HG02623 (cell line): ENCODE measurements around the gene SEPTIN8.
"Not testable (repeated sequence)": the region's sequence is repeated elsewhere in the genome, so short reads cannot be mapped to it uniquely, and the experiment has no call there.

Source experiments
- ATAC-seq: cut with Tn5 transposase; IDR thresholded peaks from one replicate; pipeline ENCODE4 v1.9.1; 2021; ENCODE audit warnings: moderate library complexity; ENCODE audit not compliant: unreplicated experiment

SEPTIN8 gene

DNA sequence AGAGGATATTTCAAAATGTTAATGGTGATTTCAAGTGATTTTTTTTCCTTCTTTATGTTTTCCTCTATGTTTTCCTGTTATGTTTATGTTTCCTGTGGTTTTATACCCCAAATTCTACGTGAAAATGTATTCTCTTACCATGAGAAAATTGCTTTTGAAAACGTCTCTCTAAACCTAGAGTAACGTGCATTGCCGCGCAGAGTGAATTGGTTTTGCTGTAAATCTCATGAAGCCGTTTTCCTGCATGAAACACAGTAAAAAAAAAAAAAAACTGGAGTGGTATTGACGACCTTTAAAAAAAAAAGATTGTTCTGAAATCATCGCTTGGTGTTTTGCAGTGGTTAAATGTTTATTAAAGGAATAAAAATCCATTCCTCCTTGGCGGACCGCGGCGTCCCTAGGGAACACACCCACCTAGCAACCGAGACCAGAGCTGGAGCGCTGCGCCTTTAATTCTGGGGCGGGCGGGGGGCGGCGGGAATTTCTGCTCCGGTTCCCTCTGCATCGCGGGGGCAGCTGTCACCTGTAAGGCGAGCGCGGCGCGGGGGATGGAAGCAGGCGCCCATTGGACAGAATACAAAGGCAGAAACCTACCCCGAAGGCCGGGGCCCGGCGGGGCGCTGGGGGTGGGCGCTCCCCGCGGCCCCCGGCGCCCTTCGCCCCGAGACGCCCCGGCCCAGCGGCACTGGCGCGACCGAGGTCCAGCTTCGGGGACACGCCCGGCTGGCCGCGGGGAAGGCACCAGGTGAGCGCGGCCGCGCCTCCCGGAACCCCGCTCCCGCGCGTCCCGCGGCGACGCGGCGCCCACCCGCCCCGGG is 36.0 kb upstream of the SEPTIN8 start, which contains the start of gene SOWAHA:
Gene SOWAHA, plus strand, starts transcription at position 522 of the 818 bp plus-strand sequence. CDS start 320 bp downstream, outside the sequence.
- no peak for ATAC-seq

- ATAC-seq: no peak
These were observed 35.2 kb upstream of the SEPTIN8 start for GRCh38 chr5:132812123-132812765.

GRCh38 chr5:132810605-132811004 is 33.6 kb upstream of the SEPTIN8 start:
- no peak for ATAC-seq

GRCh38 chr5:132808866-132809265 is 31.8 kb upstream of the SEPTIN8 start:
- no peak for ATAC-seq

- ATAC-seq: no peak
These were observed 31.4 kb upstream of the SEPTIN8 start for GRCh38 chr5:132808448-132808847.

- ATAC-seq: no peak
These were observed 30.3 kb upstream of the SEPTIN8 start for GRCh38 chr5:132807163-132807838.

- not testable (repeated sequence) for ATAC-seq
These were observed 29.7 kb upstream of the SEPTIN8 start for GRCh38 chr5:132806804-132807162.

GRCh38 chr5:132805872-132806271 is 28.8 kb upstream of the SEPTIN8 start:
- ATAC-seq: not testable (repeated sequence)

DNA sequence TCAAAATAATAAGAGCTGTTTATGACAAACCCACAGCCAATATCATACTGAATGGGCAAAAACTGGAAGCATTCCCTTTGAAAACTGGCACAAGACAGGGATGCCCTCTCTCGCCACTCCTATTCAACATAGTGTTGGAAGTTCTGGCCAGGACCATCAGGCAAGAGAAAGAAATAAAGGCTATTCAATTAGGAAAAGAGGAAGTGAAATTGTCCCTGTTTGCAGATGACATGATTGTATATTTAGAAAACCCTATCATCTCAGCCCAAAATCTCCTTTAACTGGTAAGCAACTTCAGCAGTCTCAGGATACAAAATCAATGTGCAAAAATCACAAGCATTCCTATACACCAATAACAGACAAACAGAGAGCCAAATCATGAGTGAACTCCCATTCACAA is 27.2 kb upstream of the SEPTIN8 start:
- not testable (repeated sequence) for ATAC-seq

GRCh38 chr5:132802685-132803066 is 25.6 kb upstream of the SEPTIN8 start:
- not testable (repeated sequence) for ATAC-seq

DNA sequence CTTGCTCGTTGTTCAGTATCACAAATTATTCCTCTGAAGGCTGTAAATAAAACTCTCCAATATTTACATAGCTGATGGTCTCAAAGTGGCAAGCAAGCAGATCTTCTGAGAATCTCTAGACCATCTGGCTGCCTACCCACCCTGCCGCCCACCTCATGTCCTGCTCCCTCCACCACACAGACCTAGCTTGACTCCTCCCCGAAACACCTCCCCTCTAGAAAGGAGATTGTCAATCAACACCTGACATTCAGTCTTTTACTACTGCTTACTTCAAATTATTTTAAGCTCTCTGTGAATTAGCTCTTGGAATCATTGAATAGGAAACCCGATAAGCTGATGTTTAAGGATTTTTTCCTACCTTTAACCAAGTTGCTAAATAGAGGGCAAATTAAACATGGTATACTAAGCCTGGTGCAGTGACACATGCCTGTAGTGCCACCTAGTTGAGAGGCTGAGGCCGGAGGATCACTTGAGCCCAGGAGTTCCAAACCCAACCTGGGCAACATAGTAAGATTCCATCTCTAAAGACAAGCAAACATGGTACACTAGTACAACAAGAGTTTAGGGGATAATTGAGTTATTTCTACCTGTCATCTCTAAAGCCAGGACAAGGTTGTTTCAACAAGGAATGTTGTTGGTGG is 25.1 kb upstream of the SEPTIN8 start:
- no peak for ATAC-seq

DNA sequence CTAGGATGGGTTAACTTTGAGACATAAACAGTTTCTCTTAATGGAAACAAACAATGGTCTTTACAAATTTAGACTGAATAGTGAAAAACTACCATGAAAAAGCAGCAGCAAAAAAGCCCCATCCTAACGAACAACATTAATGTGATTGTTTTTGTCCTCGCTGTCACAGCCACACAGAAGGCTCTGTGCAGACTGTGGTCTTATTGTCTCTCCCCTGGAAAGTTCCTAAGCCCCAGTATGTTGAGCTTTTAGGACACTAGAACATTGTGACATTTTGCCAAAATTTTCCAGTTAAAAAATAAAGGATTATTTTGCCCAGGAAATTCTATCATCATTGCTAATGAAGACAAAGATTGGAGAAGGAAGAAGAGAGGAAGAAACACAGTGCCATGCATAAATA is 23.5 kb upstream of the SEPTIN8 start:
- no peak for ATAC-seq

GRCh38 chr5:132799392-132799791 is 22.4 kb upstream of the SEPTIN8 start:
- no peak for ATAC-seq

DNA sequence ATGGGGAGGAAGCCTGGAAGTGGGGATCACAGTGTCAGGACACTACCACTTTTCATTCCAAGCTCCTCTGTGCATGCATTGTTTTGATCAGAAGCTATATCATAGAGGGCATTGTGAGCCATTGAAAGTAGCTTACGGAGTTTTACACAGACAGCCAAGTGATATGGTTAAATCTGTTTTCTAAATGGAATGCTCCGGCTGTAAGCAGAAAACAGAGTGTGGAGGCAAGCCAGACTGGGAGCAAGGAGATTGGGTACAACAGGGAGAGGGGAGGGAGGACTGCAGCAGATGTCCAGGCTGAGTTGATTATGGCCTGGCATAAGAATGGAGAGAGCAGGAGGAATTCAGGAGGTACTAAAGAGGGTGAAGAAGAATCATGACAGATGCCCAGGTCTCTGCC is 20.6 kb upstream of the SEPTIN8 start:
- ATAC-seq: no peak

DNA sequence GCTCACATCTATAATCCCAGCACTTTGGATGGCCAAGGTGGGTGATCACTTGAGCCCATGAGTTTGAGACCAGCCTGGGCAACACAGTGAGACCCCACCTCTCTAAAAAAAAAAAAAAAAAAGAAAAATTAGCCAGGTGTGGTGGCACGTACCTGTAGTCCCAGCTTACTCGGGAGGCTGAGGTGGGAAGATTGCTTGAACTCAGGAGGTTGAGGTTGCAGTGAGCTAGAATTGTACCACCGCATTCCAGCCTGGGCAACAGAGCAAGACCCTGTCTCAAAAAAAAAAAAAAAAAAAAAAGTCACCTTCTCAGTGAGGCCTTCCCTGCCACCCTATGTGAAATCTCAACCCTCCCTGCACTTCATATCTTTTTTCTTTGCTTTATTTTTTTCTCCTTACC is 14.0 kb upstream of the SEPTIN8 start:
- no peak for ATAC-seq

DNA sequence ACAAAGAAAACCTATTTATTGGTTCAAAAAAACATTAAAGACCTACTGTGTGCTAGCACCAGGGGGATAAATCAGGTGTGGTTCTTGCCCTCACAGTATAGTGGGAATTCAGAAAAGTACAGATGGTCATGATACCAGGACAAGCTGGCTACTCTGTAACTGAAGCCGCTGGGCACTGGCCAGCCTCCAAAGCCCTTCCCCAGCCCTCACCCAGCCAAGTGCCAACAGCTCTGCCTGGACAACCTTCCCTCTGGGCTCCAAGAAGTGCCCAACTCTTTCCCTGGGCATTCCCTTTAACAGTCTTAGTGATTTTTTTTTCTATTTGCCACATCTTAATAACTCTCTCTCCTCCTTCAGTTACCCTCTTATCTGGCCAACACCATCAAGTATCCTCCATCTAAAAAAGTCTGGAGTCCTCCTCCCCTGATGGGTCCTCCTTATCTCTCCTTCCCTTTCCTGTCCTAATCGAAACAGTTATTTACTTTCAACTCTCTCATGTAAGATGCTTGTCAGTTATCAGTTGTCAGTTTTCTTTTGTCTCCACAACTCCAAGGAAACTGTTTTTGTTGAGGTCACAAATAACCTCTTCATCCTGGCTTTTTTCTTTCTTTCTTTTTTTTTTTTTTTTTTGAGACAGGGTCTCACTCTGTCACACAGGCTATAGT is 13.3 kb upstream of the SEPTIN8 start:
- ATAC-seq: no peak

- ATAC-seq: no peak
These were observed 12.2 kb upstream of the SEPTIN8 start for GRCh38 chr5:132788990-132789886.

DNA sequence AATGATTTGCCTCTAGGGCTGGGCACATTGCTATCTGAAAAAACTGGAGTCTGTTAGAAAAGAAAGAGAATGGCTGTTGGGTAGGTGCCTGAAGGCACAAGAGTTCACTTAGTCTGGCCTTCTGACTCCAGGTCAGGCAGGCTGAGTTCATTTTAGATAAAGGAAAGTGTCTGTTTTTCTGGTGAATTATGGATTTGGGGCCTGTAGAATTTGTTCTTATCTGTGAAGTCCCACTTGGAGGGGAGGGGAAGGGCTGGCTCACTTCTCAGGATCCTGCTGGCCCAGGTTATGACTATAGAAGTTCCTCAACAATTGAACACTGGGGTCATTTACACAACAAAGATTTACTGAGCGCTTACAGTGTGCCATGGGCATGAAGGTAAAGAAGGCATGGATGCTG is 11.5 kb upstream of the SEPTIN8 start:
- no peak for ATAC-seq

- ATAC-seq: no peak
These were observed 10.0 kb upstream of the SEPTIN8 start for GRCh38 chr5:132787076-132787475.

- no peak for ATAC-seq
These were observed 8.8 kb upstream of the SEPTIN8 start for GRCh38 chr5:132785864-132786263.
